ENCODE measurements around the gene MYOD1.

The MYOD1 gene

GRCh38 chr11:17766590-17766989 lies 47.2 kb downstream of the MYOD1 start:
- no peak for DNase-seq (ENCODE audit: low read depth, low spot score)

GRCh38 chr11:17767301-17767885 lies 48.0 kb downstream of the MYOD1 start:
- H3K27ac ChIP-seq: no peak overlapping the region
- DNase-seq (ENCODE audit: low read depth, low spot score): no peak

More at GRCh38 chr11:17766590-17766989, 47.2 kb downstream of the MYOD1 start:
- no peak overlapping the region for H3K27ac ChIP-seq

GRCh38 chr11:17767914-17768313 lies 48.5 kb downstream of the MYOD1 start:
- no peak for DNase-seq (ENCODE audit: low read depth, low spot score)
- H3K27ac ChIP-seq: no peak overlapping the region

- no peak for DNase-seq (ENCODE audit: low read depth, low spot score)
- H3K27ac ChIP-seq: no peak overlapping the region
These were observed 49.2 kb downstream of the MYOD1 start for GRCh38 chr11:17768547-17768946.

- DNase-seq (ENCODE audit: low read depth, low spot score): no peak
- no peak overlapping the region for H3K27ac ChIP-seq
These were observed 49.8 kb downstream of the MYOD1 start for GRCh38 chr11:17769218-17769617.

- no peak overlapping the region for H3K27ac ChIP-seq
- DNase-seq (ENCODE audit: low read depth, low spot score): no peak
These were observed 50.8 kb downstream of the MYOD1 start for GRCh38 chr11:17770048-17770652.

- no peak for DNase-seq (ENCODE audit: low read depth, low spot score)
These were observed 51.5 kb downstream of the MYOD1 start for GRCh38 chr11:17770917-17771316.

GRCh38 chr11:17771415-17771814 lies 52.0 kb downstream of the MYOD1 start:
- DNase-seq (ENCODE audit: low read depth, low spot score): no peak
- no peak overlapping the region for H3K27ac ChIP-seq

More at GRCh38 chr11:17770917-17771316, 51.5 kb downstream of the MYOD1 start:
- no peak overlapping the region for H3K27ac ChIP-seq
